ENCODE results near the gene PODXL. TPM values are rescaled to one million over a fixed set of nuclear protein-coding genes. Genes with fewer than 3 reads are reported as not detected.

The PODXL gene
- total and polyA plus RNA-seq, 2 of the 8 experiments (the other 6 are each of a cell fraction or from before 2014, with no cell fraction given): 638 to 925 TPM

DNA sequence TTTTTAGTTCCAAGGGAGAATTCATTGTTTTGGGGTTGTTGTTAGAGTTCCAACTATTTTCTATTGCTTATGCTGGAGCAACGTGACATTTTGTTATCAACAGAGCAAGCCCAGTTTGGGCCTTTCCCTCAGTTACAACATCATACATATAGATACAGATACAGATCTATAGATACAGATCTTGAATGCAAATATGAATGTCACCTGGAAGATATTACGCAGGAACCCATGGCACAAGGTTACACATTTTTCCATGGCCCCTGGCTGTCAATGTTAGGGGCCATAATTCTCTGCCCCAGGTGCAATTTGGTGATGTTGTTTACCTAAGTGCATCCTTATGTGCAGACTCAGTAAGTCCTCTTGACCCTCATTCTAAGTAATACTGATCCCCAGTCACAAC is 3.6 kb upstream of the PODXL start:
- H3K4me3 ChIP-seq (ENCODE audit: extremely low read depth in 1 of 4, insufficient read depth in 2 of 4, low read depth in 3 of 4, low read length in 4 of 4): no peak overlapping the region
- no peak overlapping the region for H4K91ac ChIP-seq (replicated peaks; ENCODE audit: insufficient read length, low read length)
- ChIA-PET POLR2A (ENCODE audit: partially characterized antibody) (interaction anchor here (4.5 kb wide), 1 partner anchor 46 kb away, joined by 54 read pairs; no protein-coding TSS in a partner anchor), CTCF (ENCODE audit: partially characterized antibody) (interaction anchor here (1.0 to 1.2 kb wide), 2 partner anchors 14 to 53 kb away, joined by 3 to 4 read pairs; no protein-coding TSS in a partner anchor)
- no peak overlapping the region for H2BK20ac ChIP-seq (ENCODE audit: low read length)
- H3K23me2 ChIP-seq (ENCODE audit: low read depth, low read length): peaks cover 15% of the 10 kb centered on the region
- H3K27me3 ChIP-seq (replicated peaks in 1 of 4; ENCODE audit: control insufficient read depth in 3 of 4, extremely low read depth in 1 of 4, insufficient read depth in 3 of 4, low read length in 3 of 4): no peaks in the 10 kb centered on the region
- no peak overlapping the region for H4K8ac ChIP-seq (ENCODE audit: extremely low read depth, insufficient read depth, low read length)
- TF ChIP-seq RNF2 (IDR thresholded peaks at IDR 0.05; ENCODE audit: borderline replicate concordance, low read depth, low read length, missing control alignments, poor library complexity, severe bottlenecking): no peak
- no peak for TF ChIP-seq SIX5 (IDR thresholded peaks at IDR 0.05; ENCODE audit: low read depth, low read length)
- no peak for TF ChIP-seq TBP (IDR thresholded peaks at IDR 0.05; ENCODE audit: low read depth, low read length)
- TF ChIP-seq MAFK (IDR thresholded peaks at IDR 0.05; ENCODE audit: low read depth, low read length): no peak
- no peaks in the 10 kb centered on the region for H3K9me3 ChIP-seq (ENCODE audit: insufficient read depth in 2 of 2, low read depth in 1 of 2, low read length in 1 of 2)
- H3K4ac ChIP-seq (replicated peaks; ENCODE audit: insufficient read length, low read depth, low read length): no peak overlapping the region
- H2BK12ac ChIP-seq (ENCODE audit: low read depth, low read length): 0 out of 2 replicates have a peak overlapping the region, but pooled peaks have one; percentile 53
- H2AK5ac ChIP-seq (ENCODE audit: low read depth, low read length): no peak overlapping the region; the same call in 1 of the 2 replicates
- H3K27ac ChIP-seq (ENCODE audit: low read depth, low read length): no peak overlapping the region
- no peak overlapping the region for H2BK5ac ChIP-seq (ENCODE audit: low read depth, low read length)
- H3K4me2 ChIP-seq (ENCODE audit: insufficient read depth in 1 of 2, low read depth in 2 of 2, low read length in 2 of 2): no peak overlapping the region
- no peaks in the 10 kb centered on the region; the same call in 1 of the 2 replicates for H3K79me1 ChIP-seq (ENCODE audit: low read depth, low read length)
- H3K18ac ChIP-seq (ENCODE audit: extremely low read depth, low read length): no peak overlapping the region; the same call in 1 of the 2 replicates
- no peak overlapping the region for H2AFZ ChIP-seq (ENCODE audit: low read length)
- no peak overlapping the region for H3K56ac ChIP-seq (replicated peaks; ENCODE audit: insufficient read length, low read depth, low read length)
- peaks cover 0 to 7% (median 1%) of the 10 kb centered on the region in 4 experiments; a peak in 4 of 8 replicates for H3K36me3 ChIP-seq (ENCODE audit: control insufficient read depth in 2 of 4, insufficient read depth in 4 of 4, low read length in 3 of 4)
- peak overlapping the region; percentile 45 for H2BK120ac ChIP-seq (replicated peaks; ENCODE audit: low read depth, low read length)
- H3K23ac ChIP-seq (ENCODE audit: insufficient read length): no peak overlapping the region
- H4K20me1 ChIP-seq (replicated peaks in 1 of 2; ENCODE audit: control insufficient read depth in 1 of 2, insufficient read depth in 2 of 2, low read length in 2 of 2): peaks cover 3 to 4% of the 10 kb centered on the region in 2 experiments
- 98% methylated on average over 2 of the region's 2 CpGs; no CpG with 5 or more reads in 1 of the 2 experiments for WGBS, 2 experiments (ENCODE audit: extremely low coverage in 1 of 2, insufficient coverage in 1 of 2, insufficient read length in 1 of 2, insufficient replicate concordance in 2 of 2, low coverage in 1 of 2, low lambda C conversion rate in 2 of 2, missing lambda C conversion rate in 1 of 2)
- DNase-seq (ENCODE audit: low read depth in 1 of 2, low spot score in 2 of 2): no peak
- peaks cover 4 to 8% (median 4%) of the 10 kb centered on the region in 4 experiments; a peak in 6 of 7 replicates for H3K4me1 ChIP-seq (replicated peaks in 1 of 4; ENCODE audit: control insufficient read depth in 3 of 4, insufficient read depth in 4 of 4, low read length in 3 of 4)
- H3K79me2 ChIP-seq (ENCODE audit: control insufficient read depth in 1 of 2, insufficient read depth in 2 of 2, low read length in 2 of 2): peaks cover 13 to 25% of the 10 kb centered on the region in 2 experiments
- H4K5ac ChIP-seq (ENCODE audit: insufficient read length, low read depth, low read length): no peak overlapping the region
- H2BK15ac ChIP-seq (ENCODE audit: low read length): no peak overlapping the region
- no peak overlapping the region for H3K9ac ChIP-seq (replicated peaks in 1 of 4; ENCODE audit: extremely low read depth in 1 of 4, low read depth in 3 of 4, low read length in 3 of 4)
- FAIRE-seq: no peak
- no peak overlapping the region for H3K14ac ChIP-seq (ENCODE audit: insufficient read length)

Measured in H1 (cell line).